ENCODE results near the gene SLC2A4RG.

DNA sequence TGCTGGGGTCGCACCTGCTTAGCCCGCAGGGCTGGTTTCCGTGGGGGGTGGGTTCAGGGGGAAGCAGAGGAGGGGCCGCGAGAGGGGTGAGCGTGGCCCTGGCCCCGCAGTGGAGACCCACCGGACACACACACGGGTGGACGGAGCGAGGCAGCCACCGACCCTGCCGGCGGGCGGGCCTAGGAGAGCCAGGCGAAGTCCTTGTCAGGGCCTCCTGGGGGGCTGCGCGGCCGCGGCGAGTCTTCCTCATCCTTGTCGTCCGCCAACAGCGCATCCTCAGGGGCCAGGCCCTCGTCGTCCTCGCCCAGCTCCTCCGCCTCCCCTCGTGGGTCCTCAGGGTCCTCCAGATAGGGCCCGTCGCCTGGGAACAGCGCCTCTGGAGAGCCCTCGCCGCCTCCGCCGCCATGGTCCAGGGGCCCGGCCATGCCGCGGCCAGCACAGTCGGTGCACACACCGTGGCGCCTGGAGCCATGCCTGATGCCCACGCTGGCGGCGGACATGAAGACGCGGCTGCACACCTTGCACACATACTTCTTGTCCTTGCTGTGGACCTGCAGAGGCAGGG, 7.3 kb downstream of the SLC2A4RG start:
- TF ChIP-seq, protein P1, sequence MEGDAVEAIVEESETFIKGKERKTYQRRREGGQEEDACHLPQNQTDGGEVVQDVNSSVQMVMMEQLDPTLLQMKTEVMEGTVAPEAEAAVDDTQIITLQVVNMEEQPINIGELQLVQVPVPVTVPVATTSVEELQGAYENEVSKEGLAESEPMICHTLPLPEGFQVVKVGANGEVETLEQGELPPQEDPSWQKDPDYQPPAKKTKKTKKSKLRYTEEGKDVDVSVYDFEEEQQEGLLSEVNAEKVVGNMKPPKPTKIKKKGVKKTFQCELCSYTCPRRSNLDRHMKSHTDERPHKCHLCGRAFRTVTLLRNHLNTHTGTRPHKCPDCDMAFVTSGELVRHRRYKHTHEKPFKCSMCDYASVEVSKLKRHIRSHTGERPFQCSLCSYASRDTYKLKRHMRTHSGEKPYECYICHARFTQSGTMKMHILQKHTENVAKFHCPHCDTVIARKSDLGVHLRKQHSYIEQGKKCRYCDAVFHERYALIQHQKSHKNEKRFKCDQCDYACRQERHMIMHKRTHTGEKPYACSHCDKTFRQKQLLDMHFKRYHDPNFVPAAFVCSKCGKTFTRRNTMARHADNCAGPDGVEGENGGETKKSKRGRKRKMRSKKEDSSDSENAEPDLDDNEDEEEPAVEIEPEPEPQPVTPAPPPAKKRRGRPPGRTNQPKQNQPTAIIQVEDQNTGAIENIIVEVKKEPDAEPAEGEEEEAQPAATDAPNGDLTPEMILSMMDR (IDR thresholded peaks at IDR 0.05) = no peak
- TF ChIP-seq POLR2A (IDR thresholded peaks at IDR 0.05) (no peak), EP300 (IDR thresholded peaks at IDR 0.05) (no peak)
